HEK293 (cell line): Measurements from ENCODE around the gene TBCEL.

Experiments used
- CTCF ChIP-seq: fragments of 450-650 bp; formaldehyde crosslinking; IDR thresholded peaks from 2 replicates; pipeline ENCODE4 v1.5.1; 2016; ENCODE audit warnings: missing biosample characterization, missing genetic modification characterization
- GFI1B ChIP-seq: fragments of 450-650 bp; formaldehyde crosslinking; IDR thresholded peaks from 2 replicates; pipeline ENCODE4 v1.5.1; 2016; ENCODE audit warnings: missing biosample characterization, missing genetic modification characterization
- YY1 ChIP-seq: fragments of 450-650 bp; formaldehyde crosslinking; IDR thresholded peaks from 2 replicates; pipeline ENCODE4 v1.5.1; 2018; ENCODE audit warnings: missing biosample characterization, missing genetic modification characterization
- ZBTB10 ChIP-seq: fragments of 450-650 bp; formaldehyde crosslinking; IDR thresholded peaks from 2 replicates; pipeline ENCODE4 v1.5.1; 2016; ENCODE audit warnings: missing biosample characterization, missing genetic modification characterization
- ZNF521 ChIP-seq: fragments of 450-650 bp; formaldehyde crosslinking; IDR thresholded peaks from 2 replicates; pipeline ENCODE4 v1.5.1; 2017; ENCODE audit warnings: missing biosample characterization, mild to moderate bottlenecking, missing genetic modification characterization
- ZNF785 ChIP-seq: fragments of 450-650 bp; formaldehyde crosslinking; IDR thresholded peaks from 2 replicates; pipeline ENCODE4 v1.5.1; 2016; ENCODE audit warnings: missing biosample characterization, missing genetic modification characterization
- ZSCAN23 ChIP-seq: fragments of 450-650 bp; formaldehyde crosslinking; IDR thresholded peaks from 2 replicates; pipeline ENCODE4 v1.5.1; 2016; ENCODE audit warnings: missing biosample characterization, missing genetic modification characterization
- TF ChIP-seq, protein P1 (sequence below): fragments of 450-650 bp; formaldehyde crosslinking; IDR thresholded peaks from 2 replicates; pipeline ENCODE4 v1.5.1; 2016; ENCODE audit warnings: missing biosample characterization, missing genetic modification characterization
- TF ChIP-seq, protein P2 (sequence below): fragments of 450-650 bp; formaldehyde crosslinking; IDR thresholded peaks from 2 replicates; pipeline ENCODE4 v1.5.1; 2016; ENCODE audit warnings: missing biosample characterization, missing genetic modification characterization, borderline replicate concordance

DNA sequence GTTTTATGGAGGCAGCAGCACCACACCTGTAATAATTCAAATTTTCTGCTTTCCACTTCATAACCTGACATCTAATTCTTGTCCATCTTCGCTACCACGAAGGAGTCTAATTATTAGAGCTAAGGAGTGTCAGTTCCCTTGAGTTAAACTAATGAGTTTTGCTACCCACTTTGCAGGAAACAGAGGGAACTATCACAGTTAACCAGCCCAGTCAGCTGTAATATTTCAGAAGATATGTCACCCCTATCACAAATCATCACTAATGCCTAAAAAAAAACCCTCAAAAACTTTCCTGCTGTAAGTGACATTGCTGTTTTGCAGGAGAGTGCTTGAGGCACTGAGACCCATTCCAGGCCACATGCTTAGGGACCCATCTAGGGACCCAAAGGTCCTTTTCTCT is 85.6 kb downstream of the TBCEL start:
- no peak for TF ChIP-seq GFI1B
- TF ChIP-seq, protein P1, sequence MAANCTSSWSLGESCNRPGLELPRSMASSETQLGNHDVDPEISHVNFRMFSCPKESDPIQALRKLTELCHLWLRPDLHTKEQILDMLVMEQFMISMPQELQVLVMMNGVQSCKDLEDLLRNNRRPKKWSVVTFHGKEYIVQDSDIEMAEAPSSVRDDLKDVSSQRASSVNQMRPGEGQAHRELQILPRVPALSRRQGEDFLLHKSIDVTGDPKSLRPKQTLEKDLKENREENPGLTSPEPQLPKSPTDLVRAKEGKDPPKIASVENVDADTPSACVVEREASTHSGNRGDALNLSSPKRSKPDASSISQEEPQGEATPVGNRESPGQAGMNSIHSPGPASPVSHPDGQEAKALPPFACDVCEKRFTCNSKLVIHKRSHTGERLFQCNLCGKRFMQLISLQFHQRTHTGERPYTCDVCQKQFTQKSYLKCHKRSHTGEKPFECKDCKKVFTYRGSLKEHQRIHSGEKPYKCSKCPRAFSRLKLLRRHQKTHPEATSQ: no peak
- no peak for TF ChIP-seq ZBTB10 (tag by site-specific recombination)
- TF ChIP-seq CTCF: no peak
- TF ChIP-seq ZNF785: no peak
- TF ChIP-seq YY1 (tag by site-specific recombination): no peak
- no peak for TF ChIP-seq ZNF521 (tag by site-specific recombination)
- no peak for TF ChIP-seq ZSCAN23 (tag by site-specific recombination)
- TF ChIP-seq, protein P2, sequence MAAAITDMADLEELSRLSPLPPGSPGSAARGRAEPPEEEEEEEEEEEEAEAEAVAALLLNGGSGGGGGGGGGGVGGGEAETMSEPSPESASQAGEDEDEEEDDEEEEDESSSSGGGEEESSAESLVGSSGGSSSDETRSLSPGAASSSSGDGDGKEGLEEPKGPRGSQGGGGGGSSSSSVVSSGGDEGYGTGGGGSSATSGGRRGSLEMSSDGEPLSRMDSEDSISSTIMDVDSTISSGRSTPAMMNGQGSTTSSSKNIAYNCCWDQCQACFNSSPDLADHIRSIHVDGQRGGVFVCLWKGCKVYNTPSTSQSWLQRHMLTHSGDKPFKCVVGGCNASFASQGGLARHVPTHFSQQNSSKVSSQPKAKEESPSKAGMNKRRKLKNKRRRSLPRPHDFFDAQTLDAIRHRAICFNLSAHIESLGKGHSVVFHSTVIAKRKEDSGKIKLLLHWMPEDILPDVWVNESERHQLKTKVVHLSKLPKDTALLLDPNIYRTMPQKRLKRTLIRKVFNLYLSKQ (tag by site-specific recombination): no peak
